HUES6 (cell line): Measurements from ENCODE around the gene IRF7.

Source experiments
- H3K27ac ChIP-seq: 2 replicates; pipeline ENCODE4 v1.7.0; 2013; ENCODE audit warnings: low read depth, mild to moderate bottlenecking, low read length, inconsistent platforms
- H3K27me3 ChIP-seq: 2 replicates; pipeline ENCODE4 v1.6.1; 2013; ENCODE audit warnings: low read length; ENCODE audit not compliant: control insufficient read depth, insufficient read depth
- H3K36me3 ChIP-seq: 2 replicates; pipeline ENCODE4 v1.6.1; 2013; ENCODE audit warnings: low read length; ENCODE audit not compliant: control insufficient read depth, insufficient read depth
- H3K4me1 ChIP-seq: 2 replicates; pipeline ENCODE4 v1.6.1; 2013; ENCODE audit warnings: low read length; ENCODE audit not compliant: control insufficient read depth, insufficient read depth
- H3K4me3 ChIP-seq: 2 replicates; pipeline ENCODE4 v1.5.1; 2013; ENCODE audit warnings: low read depth, low read length
- H3K9ac ChIP-seq: one replicate; pipeline ENCODE4 v1.6.1; 2013; ENCODE audit warnings: mild to moderate bottlenecking, low read length
- H3K9me3 ChIP-seq: 2 replicates; pipeline ENCODE4 v1.6.1; 2013; ENCODE audit warnings: low read depth, low read length; ENCODE audit not compliant: control insufficient read depth, insufficient read depth

The IRF7 gene

GRCh38 chr11:601573-602245, 14.0 kb downstream of the IRF7 start:
- Histone ChIP-seq H3K27ac (no peak overlapping the region), H3K4me3 (no peak overlapping the region), H3K27me3 (no peaks in the 10 kb centered on the region), H3K4me1 (no peaks in the 10 kb centered on the region), H3K36me3 (peaks cover 91% of the 10 kb centered on the region), H3K9me3 (no peaks in the 10 kb centered on the region), H3K9ac (no peak overlapping the region)

- Histone ChIP-seq H3K27me3 (no peaks in the 10 kb centered on the region), H3K36me3 (peaks cover 90% of the 10 kb centered on the region), H3K9me3 (no peaks in the 10 kb centered on the region)
Observed at GRCh38 chr11:598005-598680, 17.6 kb downstream of the IRF7 start.

GRCh38 chr11:597166-597725, 18.5 kb downstream of the IRF7 start:
- no peaks in the 10 kb centered on the region for H3K4me1 ChIP-seq
- H3K9me3 ChIP-seq = no peaks in the 10 kb centered on the region
- H3K9ac ChIP-seq = no peak overlapping the region
- no peak overlapping the region for H3K4me3 ChIP-seq
- H3K36me3 ChIP-seq = peaks cover 92% of the 10 kb centered on the region
- H3K27ac ChIP-seq = no peak overlapping the region
- H3K27me3 ChIP-seq = no peaks in the 10 kb centered on the region

More at GRCh38 chr11:598005-598680, 17.6 kb downstream of the IRF7 start:
- no peak overlapping the region for H3K4me3 ChIP-seq
- H3K9ac ChIP-seq = no peak overlapping the region
- H3K27ac ChIP-seq = no peak overlapping the region
- H3K4me1 ChIP-seq = no peaks in the 10 kb centered on the region

- H3K27ac ChIP-seq = no peak overlapping the region
- H3K9me3 ChIP-seq = no peaks in the 10 kb centered on the region
- H3K27me3 ChIP-seq = no peaks in the 10 kb centered on the region
- H3K36me3 ChIP-seq = peaks cover 88% of the 10 kb centered on the region
- H3K9ac ChIP-seq = no peak overlapping the region
- H3K4me1 ChIP-seq = no peaks in the 10 kb centered on the region
- H3K4me3 ChIP-seq = no peak overlapping the region
Observed at GRCh38 chr11:596374-596773, 19.4 kb downstream of the IRF7 start.

GRCh38 chr11:595400-595799, 20.4 kb downstream of the IRF7 start:
- Histone ChIP-seq H3K4me1 (no peaks in the 10 kb centered on the region), H3K27me3 (no peaks in the 10 kb centered on the region), H3K36me3 (peaks cover 90% of the 10 kb centered on the region), H3K4me3 (no peak overlapping the region), H3K9me3 (no peaks in the 10 kb centered on the region), H3K9ac (no peak overlapping the region), H3K27ac (no peak overlapping the region)

GRCh38 chr11:593347-593746, 22.4 kb downstream of the IRF7 start:
- no peak overlapping the region for H3K4me3 ChIP-seq
- no peak overlapping the region for H3K27ac ChIP-seq
- H3K9ac ChIP-seq = no peak overlapping the region
- no peaks in the 10 kb centered on the region for H3K27me3 ChIP-seq
- no peaks in the 10 kb centered on the region for H3K4me1 ChIP-seq
- H3K36me3 ChIP-seq = peaks cover 93% of the 10 kb centered on the region
- H3K9me3 ChIP-seq = no peaks in the 10 kb centered on the region

GRCh38 chr11:592918-593317, 22.8 kb downstream of the IRF7 start:
- Histone ChIP-seq H3K36me3 (peaks cover 93% of the 10 kb centered on the region), H3K9ac (no peak overlapping the region)

GRCh38 chr11:592501-592900, 23.2 kb downstream of the IRF7 start:
- Histone ChIP-seq H3K27ac (no peak overlapping the region), H3K9me3 (no peaks in the 10 kb centered on the region), H3K27me3 (no peaks in the 10 kb centered on the region), H3K36me3 (peaks cover 93% of the 10 kb centered on the region), H3K4me1 (no peaks in the 10 kb centered on the region), H3K4me3 (no peak overlapping the region), H3K9ac (no peak overlapping the region)

More at GRCh38 chr11:592918-593317, 22.8 kb downstream of the IRF7 start:
- H3K27ac ChIP-seq = no peak overlapping the region
- no peaks in the 10 kb centered on the region for H3K9me3 ChIP-seq
- no peaks in the 10 kb centered on the region for H3K27me3 ChIP-seq
- H3K4me3 ChIP-seq = no peak overlapping the region
- no peaks in the 10 kb centered on the region for H3K4me1 ChIP-seq

GRCh38 chr11:590997-591396, 24.8 kb downstream of the IRF7 start:
- H3K9me3 ChIP-seq = no peaks in the 10 kb centered on the region
- H3K4me3 ChIP-seq = no peak overlapping the region
- no peaks in the 10 kb centered on the region for H3K4me1 ChIP-seq
- no peak overlapping the region for H3K27ac ChIP-seq
- no peak overlapping the region for H3K9ac ChIP-seq
- H3K36me3 ChIP-seq = peaks cover 94% of the 10 kb centered on the region
- no peaks in the 10 kb centered on the region for H3K27me3 ChIP-seq

- Histone ChIP-seq H3K9ac (no peak overlapping the region), H3K4me1 (no peaks in the 10 kb centered on the region), H3K36me3 (peaks cover 85% of the 10 kb centered on the region), H3K27me3 (no peaks in the 10 kb centered on the region), H3K4me3 (no peak overlapping the region), H3K27ac (no peak overlapping the region), H3K9me3 (no peaks in the 10 kb centered on the region)
Observed at GRCh38 chr11:589798-590197, 26.0 kb downstream of the IRF7 start.

GRCh38 chr11:587978-588380, 27.8 kb downstream of the IRF7 start:
- no peak overlapping the region for H3K4me3 ChIP-seq
- H3K27ac ChIP-seq = no peak overlapping the region
- peaks cover 79% of the 10 kb centered on the region for H3K36me3 ChIP-seq
- no peaks in the 10 kb centered on the region for H3K9me3 ChIP-seq
- no peaks in the 10 kb centered on the region for H3K27me3 ChIP-seq
- no peak overlapping the region for H3K9ac ChIP-seq
- no peaks in the 10 kb centered on the region for H3K4me1 ChIP-seq
